Cortex of kidney (tissue), 1 donor: ENCODE results near the gene NAIF1.
"Not testable (repeated sequence)": the region's sequence is repeated elsewhere in the genome, so short reads cannot be mapped to it uniquely, and the experiment has no call there.

Experiments used
- DNase-seq: peaks from one replicate; lab custom pipeline; 2025; lab: John Stamatoyannopoulos, UW

The NAIF1 gene

GRCh38 chr9:128061275-128061960 is 5.7 kb downstream of the NAIF1 start:
- DNase-seq = no peak

DNA sequence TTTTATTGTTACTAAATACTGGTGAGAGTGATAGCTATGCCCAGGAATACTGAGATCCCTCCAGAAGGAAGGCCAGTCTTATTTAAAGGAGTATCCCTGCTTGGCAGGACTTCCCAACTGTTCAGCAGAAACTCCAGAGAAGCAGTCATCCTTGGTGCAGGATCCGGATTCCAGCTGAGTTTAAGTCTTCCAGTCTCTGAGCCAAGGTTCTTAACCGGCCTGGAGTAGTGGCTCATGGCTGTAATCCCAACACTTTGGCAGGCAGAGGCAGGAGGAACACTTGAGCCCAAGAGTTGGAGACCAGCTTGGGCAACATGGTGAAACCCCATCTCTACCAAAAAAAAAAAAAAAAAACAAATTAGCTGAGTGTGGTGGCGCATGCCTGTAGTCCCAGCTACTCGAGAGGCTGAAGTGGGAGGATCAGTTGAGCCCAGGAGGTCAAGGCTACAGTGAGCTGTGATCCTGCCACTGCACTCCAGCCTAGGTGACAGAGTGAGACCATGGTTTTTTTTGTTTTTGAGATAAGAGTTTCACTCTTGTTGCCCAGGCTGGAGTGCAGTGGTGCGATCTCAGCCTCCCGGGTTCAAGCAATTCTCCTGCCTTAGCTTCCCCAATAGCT is 7.6 kb downstream of the NAIF1 start:
- no peak for DNase-seq

GRCh38 chr9:128057724-128058409 is 9.3 kb downstream of the NAIF1 start:
- DNase-seq = no peak

GRCh38 chr9:128056887-128057723 is 10.0 kb downstream of the NAIF1 start:
- no peak for DNase-seq

GRCh38 chr9:128056086-128056485 is 11.0 kb downstream of the NAIF1 start:
- no peak for DNase-seq

DNA sequence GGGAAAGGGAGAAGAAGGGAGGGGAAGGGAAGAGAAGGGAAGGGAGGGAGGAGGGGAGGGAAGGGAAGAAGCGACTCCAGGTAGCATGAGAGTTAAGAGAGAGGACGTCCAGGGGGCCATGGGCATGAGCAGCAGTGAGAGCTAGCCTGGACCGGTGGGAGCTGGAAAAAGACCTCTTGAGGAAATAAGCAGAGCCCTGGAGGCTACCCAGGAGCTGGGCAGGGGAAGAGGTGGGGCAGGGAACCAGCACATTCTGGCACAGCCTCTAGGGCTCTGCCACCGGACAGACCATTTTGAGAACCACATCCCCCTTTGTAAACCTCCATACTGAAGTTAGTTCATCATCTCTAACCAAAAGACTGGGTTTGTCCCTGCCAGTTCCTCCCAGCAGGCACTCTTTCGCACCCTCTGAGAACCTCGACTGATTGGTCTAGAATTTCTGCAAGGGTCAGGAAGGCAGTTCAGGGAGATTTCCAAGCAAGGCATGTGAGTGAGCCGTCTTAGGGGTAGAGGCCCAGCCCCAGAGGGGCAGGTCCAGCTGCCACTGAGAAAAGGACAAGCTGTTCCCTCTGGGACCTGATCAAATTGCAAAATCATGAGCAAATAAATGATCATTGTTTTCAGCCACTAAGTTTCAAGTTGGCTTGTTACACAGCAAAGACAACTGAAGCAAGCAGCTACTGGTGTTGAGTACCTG is 11.6 kb downstream of the NAIF1 start:
- DNase-seq = no peak

DNA sequence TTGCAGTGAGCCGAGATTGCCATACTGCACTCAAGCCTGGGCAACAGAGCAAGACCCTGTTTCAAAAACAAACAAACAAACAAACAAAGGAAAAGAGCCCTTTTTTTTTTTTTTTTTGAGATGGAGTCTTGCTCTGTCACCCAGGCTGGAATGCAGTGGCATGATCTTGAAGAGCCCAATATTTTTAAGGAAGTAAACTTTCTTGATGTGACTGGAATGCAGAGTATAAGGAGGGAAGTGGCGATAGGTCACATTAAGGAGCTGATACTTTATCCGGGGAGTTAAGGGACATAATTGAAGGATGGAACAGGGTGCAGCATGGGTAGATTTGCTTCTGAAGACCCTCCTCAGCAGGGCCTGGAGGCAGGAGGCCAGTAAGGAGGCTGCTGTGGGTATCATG is 13.0 kb downstream of the NAIF1 start:
- no peak for DNase-seq

DNA sequence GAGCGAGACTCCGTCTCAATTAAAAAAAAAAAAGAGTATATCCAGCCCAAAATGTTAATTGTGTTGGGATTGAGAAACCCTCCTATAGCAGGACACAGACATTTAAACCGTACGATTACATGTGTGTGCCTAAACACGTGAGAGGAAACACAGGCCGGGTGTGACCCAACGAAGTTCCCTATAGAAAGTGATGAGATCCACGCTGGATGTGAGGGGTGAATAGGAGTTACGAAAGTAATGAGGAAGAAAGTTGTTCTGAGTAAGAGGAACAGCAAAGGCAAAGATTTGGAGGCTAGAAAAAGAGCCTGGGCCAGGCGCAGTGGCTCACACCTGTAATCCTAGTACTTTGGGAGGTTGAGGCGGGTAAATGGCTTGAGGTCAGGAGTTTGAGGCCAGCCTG is 13.6 kb downstream of the NAIF1 start:
- DNase-seq = no peak

DNA sequence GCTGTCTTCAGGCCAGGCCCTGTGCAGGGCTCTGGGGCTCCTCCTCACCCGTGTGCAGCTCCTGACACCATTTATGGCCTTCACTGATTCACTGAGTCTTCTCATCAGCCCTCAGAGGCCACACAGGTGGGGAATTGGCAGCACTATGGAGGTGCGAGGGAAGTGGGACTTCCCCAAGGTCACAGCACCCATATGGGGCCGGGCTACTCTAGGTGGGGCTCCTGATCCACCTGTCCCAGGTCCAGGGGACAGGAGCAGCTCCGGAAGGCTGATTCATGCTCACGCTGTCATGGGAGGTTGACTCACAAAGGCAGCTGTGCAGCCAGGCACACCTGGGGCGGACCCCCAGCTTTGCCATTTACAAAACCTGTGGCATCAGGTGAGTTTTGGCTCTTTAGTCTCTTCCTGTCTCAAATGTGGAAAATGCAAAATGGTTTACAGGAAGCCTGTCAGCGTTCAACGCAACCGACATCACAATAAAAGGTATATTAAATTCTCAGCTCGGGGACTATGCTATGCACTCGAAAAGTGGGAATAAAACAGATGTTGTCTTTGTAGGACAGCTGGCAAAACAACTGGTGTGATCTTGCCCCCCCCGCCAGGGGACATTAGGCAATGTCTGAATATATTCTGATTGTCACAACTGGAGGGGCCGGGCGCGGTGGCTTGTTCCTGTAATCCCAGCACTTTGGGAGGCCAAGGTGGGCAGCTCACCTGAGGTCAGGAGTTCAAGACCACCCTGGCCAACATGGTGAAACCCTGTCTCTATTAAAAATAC is 15.0 kb downstream of the NAIF1 start:
- DNase-seq = no peak

- DNase-seq = no peak
Measured at GRCh38 chr9:128049843-128050242, 17.3 kb downstream of the NAIF1 start.

DNA sequence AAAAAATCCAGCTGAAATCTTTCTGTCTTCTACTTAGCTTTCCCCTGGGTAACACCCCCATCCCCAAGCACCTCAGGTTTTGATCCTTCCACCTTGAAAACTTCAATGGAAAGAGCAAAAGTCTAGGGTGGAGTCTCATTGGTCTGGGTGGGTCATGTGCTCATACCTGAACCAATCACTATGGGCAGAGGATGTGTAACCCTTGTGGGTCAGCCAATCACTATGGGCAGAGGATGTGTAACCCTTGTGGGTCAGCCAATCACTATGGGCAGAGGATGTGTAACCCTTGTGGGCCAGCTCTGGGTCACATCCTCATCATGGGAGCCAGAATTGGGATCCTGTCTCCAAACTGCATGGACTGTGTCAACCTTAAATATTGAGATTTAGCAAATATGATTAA is 18.5 kb downstream of the NAIF1 start:
- no peak for DNase-seq

GRCh38 chr9:128047231-128047630 is 19.9 kb downstream of the NAIF1 start:
- DNase-seq = no peak

GRCh38 chr9:128045831-128046230 is 21.3 kb downstream of the NAIF1 start:
- DNase-seq = no peak

DNA sequence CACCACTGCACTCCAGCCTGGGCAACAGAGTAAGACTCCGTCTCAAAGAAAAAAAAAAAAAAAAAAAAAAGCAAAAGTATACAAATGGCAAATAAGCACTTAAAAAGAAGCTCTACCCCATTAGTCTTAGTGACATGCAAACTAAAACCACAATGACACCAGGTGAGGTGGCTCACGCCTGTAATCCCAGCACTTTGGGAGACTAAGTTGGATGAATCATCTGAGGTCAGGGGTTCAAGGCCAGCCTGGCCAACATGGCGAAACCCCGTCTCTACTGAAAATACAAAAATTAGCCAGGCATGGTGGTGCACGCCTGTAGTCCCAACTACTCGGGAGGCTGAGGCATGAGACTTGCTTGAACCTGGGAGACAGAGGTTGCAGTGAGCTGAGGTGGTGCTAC is 21.7 kb downstream of the NAIF1 start:
- not testable (repeated sequence) for DNase-seq

GRCh38 chr9:128043467-128043868 is 23.7 kb downstream of the NAIF1 start:
- no peak for DNase-seq

DNA sequence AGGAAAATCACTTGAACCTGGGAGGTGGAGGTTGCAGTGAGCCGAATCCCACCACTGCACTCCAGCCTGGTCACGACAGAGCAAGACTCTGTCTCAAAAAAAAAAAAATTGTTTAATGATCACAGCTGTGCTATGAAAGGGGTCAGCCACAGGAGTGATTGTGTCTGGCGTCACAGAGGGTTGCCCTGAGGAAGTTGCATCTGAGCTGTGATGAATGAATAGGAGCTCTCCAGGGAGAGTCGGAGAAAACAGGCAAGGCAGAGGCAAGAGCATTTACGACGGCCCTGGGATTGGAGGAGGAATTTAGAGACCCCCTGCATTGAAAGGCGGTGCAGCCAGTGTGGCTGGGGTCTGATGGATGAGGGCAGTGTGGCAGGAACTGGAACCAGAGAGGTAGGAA is 25.1 kb downstream of the NAIF1 start:
- no peak for DNase-seq

DNA sequence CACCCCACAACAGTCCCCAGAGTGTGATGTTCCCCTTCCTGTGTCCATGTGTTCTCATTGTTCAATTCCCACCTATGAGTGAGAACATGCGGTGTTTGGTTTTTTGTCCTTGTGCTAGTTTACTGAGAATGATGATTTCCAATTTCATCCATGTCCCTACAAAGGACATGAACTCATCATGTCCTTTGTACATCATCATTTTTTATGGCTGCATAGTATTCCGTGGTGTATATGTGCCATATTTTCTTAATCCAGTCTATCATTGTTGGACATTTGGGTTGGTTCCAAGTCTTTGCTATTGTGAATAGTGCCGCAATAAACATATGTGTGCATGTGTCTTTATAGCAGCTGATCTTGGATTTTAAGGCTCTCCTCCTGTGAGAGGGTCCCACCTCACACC is 26.3 kb downstream of the NAIF1 start:
- not testable (repeated sequence) for DNase-seq

DNA sequence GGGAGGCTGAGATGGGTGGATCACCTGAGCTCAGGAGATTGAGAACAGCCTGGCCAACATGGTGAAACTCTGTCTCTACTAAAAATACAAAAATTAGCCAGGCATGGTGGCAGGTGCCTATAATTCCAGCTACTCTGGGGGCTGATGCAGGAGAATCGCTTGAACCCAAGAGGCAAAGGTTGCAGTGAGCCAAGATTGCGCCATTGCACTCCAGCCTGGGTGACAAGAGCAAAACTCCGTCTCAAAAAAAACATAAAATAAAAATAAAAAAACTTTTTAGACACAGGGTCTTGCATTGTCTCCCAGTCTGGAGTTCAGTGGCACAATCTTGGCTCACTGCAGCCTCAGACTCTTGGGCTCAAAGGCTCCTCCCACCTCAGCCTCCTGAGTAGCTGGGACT is 30.6 kb downstream of the NAIF1 start:
- DNase-seq = not testable (repeated sequence)

DNA sequence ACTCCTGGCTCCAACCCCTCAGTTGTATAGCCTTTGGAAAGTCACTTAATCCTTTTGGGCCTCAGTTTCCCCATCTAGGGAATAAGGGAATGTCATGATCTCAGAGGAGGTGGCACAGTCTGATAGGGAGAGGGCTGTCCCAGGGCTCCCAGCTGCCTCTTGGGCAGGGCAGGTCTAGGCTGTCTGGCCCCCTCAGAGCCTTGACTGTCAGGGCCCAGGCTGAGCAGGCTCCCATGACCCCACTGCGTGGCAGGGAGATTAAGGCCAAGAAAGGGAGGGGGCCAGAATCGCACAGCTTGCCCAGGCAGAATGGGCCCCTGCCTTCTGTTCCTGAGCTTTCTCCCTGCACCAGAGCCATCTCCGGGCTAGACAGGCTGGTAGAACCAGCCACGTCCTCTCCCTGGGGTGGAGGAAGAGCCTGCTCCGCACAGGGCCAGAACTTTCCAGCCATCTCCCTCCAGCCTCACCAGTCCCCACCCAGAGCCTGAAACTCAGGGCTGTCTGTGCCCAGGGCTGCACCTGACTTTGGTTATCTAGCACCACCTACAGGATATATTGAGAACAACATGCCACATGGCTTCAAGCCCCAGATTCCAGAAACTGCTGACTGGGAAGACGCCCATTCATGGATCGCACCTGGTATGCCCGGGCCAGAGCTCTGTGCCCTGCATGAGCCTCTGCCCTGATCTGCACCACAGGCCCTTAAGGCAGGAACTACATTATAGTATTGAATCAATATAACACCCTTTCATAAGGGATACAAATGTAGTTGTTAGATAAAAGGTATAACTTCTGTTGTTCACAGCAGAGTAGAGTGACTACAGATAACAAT is 32.1 kb downstream of the NAIF1 start:
- DNase-seq = no peak

DNA sequence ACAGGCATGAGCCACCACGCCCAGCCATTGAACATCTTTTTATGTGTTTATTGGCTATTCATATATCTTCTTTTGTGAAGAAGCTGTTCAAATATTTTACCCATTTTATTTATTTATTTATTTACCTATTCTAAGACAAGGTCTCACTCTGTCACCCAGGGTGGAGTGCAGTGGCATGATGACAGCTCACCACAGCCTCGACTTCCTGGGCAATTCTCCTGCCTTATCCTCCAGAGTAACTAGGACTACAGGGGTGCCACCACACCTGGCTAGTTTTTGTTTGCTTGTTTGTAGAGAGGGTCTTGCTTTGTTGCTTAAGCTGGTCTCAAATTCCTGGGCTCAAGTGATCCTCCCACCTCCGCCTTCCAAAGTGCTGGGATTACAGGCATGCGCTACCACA is 33.5 kb downstream of the NAIF1 start:
- no peak for DNase-seq
